ENCODE measurements around the gene UCK2. TPM values are rescaled to one million over a fixed set of nuclear protein-coding genes. Genes with fewer than 3 reads are reported as not detected.

UCK2 gene
- total and polyA plus RNA-seq, 9 of the 15 experiments (the other 6 are each of a cell fraction or from before 2014, with no cell fraction given): 71.6 to 145 (median 95.8) TPM

DNA sequence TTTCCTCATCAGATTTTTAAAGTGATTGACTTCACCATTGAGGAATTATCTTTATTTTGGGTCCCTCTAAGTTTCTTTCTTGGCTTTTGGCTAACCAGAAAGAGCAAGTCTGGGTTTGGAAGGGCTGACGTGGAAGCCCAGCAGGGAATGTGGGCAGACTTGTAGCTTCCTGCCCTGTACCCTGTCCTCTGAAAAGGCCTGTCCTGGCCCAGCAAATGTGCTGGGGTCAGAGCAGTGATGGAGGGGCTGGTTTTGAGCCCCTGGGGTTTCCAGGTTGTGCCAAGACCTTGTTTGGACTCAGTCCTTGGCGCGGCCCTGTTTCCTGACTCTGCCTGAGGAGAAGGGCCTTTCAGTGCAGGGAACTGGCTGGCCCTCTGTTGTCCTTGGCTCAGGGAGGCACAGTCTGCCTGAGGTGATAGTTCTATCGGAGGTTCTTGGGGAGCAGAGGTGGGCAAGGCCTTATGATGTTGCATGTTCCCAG, 72.1 kb downstream of the UCK2 start:
- DNase-seq (ENCODE audit: extremely low read depth in 1 of 4, low spot score in 3 of 4) (no peak), ATAC-seq (no peak), FAIRE-seq (no peak)
- intact Hi-C loops (cut with micrococcal nuclease): no loop called here
- Histone ChIP-seq H3K9ac (ENCODE audit: insufficient read depth in 1 of 2, low read depth in 2 of 2, low read length in 2 of 2) (0 out of 4 replicates have a peak overlapping the region, but pooled peaks of 1 of the 2 experiments have one; percentile 18), H3K4me2 (ENCODE audit: insufficient read depth, low read length) (no peak overlapping the region), H3K4me3 (no peak overlapping the region), H4K20me1 (replicated peaks; ENCODE audit: control insufficient read depth, insufficient read depth, low read length) (no peaks in the 10 kb centered on the region), H3K9me3 (replicated peaks; ENCODE audit: control insufficient read depth, insufficient read depth, low read depth, low read length) (no peaks in the 10 kb centered on the region), H3K36me3 (ENCODE audit: control insufficient read depth, insufficient read depth, low read length) (peaks cover 94% of the 10 kb centered on the region), H3K27ac (ENCODE audit: extremely low read depth, low read depth, low read length) (no peak overlapping the region), H3K79me2 (ENCODE audit: control insufficient read depth, insufficient read depth, low read length) (no peaks in the 10 kb centered on the region), H3K4me1 (replicated peaks in 1 of 2; ENCODE audit: control insufficient read depth in 2 of 2, insufficient read depth in 2 of 2, low read length in 2 of 2) (peaks cover 0 to 3% of the 10 kb centered on the region in 2 experiments; a peak in 2 of 5 replicates), H2AFZ (ENCODE audit: low read depth, low read length) (no peak overlapping the region), H3K9me1 (ENCODE audit: control insufficient read depth, insufficient read depth, low read length) (no peaks in the 10 kb centered on the region), H3K27me3 (ENCODE audit: control insufficient read depth in 2 of 2, insufficient read depth in 2 of 2, low read length in 2 of 2) (no peaks in the 10 kb centered on the region)
- no TSS peak for BruUV-seq (replicated peaks)
- TF ChIP-seq POLR2B (IDR thresholded peaks at IDR 0.05; ENCODE audit: low read depth, partially characterized antibody): no peak
- TF ChIP-seq ZNF444 (CRISPR knock-in tag; IDR thresholded peaks at IDR 0.05): no peak
- no peak for TF ChIP-seq ZFPM2 (CRISPR knock-in tag; IDR thresholded peaks at IDR 0.05)
- TF ChIP-seq MAFG (tag; conservative IDR thresholded peaks at IDR 0.05): no peak
- TF ChIP-seq, protein P1, sequence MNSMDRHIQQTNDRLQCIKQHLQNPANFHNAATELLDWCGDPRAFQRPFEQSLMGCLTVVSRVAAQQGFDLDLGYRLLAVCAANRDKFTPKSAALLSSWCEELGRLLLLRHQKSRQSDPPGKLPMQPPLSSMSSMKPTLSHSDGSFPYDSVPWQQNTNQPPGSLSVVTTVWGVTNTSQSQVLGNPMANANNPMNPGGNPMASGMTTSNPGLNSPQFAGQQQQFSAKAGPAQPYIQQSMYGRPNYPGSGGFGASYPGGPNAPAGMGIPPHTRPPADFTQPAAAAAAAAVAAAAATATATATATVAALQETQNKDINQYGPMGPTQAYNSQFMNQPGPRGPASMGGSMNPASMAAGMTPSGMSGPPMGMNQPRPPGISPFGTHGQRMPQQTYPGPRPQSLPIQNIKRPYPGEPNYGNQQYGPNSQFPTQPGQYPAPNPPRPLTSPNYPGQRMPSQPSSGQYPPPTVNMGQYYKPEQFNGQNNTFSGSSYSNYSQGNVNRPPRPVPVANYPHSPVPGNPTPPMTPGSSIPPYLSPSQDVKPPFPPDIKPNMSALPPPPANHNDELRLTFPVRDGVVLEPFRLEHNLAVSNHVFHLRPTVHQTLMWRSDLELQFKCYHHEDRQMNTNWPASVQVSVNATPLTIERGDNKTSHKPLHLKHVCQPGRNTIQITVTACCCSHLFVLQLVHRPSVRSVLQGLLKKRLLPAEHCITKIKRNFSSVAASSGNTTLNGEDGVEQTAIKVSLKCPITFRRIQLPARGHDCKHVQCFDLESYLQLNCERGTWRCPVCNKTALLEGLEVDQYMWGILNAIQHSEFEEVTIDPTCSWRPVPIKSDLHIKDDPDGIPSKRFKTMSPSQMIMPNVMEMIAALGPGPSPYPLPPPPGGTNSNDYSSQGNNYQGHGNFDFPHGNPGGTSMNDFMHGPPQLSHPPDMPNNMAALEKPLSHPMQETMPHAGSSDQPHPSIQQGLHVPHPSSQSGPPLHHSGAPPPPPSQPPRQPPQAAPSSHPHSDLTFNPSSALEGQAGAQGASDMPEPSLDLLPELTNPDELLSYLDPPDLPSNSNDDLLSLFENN (IDR thresholded peaks at IDR 0.05; ENCODE audit: low read depth in 2 of 2, low read length in 2 of 2): no peak
- TF ChIP-seq COPS2 (conservative IDR thresholded peaks at IDR 0.05): no peak
- no peak for TF ChIP-seq ZNF583 (CRISPR knock-in tag; IDR thresholded peaks at IDR 0.05)
- no peak for TF ChIP-seq ZNF354B (CRISPR knock-in tag; IDR thresholded peaks at IDR 0.05)
- TF ChIP-seq FIP1L1 (IDR thresholded peaks at IDR 0.05; ENCODE audit: low read depth, low read length, poor library complexity, severe bottlenecking): no peak
- TF ChIP-seq ZEB2 (IDR thresholded peaks at IDR 0.05): no peak
- TF ChIP-seq, protein P2, sequence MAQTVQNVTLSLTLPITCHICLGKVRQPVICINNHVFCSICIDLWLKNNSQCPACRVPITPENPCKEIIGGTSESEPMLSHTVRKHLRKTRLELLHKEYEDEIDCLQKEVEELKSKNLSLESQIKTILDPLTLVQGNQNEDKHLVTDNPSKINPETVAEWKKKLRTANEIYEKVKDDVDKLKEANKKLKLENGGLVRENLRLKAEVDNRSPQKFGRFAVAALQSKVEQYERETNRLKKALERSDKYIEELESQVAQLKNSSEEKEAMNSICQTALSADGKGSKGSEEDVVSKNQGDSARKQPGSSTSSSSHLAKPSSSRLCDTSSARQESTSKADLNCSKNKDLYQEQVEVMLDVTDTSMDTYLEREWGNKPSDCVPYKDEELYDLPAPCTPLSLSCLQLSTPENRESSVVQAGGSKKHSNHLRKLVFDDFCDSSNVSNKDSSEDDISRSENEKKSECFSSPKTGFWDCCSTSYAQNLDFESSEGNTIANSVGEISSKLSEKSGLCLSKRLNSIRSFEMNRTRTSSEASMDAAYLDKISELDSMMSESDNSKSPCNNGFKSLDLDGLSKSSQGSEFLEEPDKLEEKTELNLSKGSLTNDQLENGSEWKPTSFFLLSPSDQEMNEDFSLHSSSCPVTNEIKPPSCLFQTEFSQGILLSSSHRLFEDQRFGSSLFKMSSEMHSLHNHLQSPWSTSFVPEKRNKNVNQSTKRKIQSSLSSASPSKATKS (CRISPR knock-in tag; IDR thresholded peaks at IDR 0.05): no peak
- POLR2A ChIA-PET: interaction anchor here (0.8 to 1.0 kb wide), 2 partner anchors 18 to 386 kb away, joined by 3 read pairs; no protein-coding TSS in a partner anchor
- in situ Hi-C loops (cut with MboI): no loop called here
- CTCF ChIA-PET (ENCODE audit: low intra/inter-chr PET ratio): no interaction called here
- 96% methylated on average over 4 of the region's 4 CpGs for WGBS (ENCODE audit: insufficient coverage, low coverage, missing lambda C conversion rate)

All from K562 (cell line).